NCI-H2171 (cell line): ENCODE measurements around the gene TBC1D19.
"Not testable (repeated sequence)": the region's sequence is repeated elsewhere in the genome, so short reads cannot be mapped to it uniquely, and the experiment has no call there.

ENCODE experiments used
- DNase-seq: peaks from one replicate; lab custom pipeline; 2025; lab: John Stamatoyannopoulos, UW

Gene TBC1D19

GRCh38 chr4:26687728-26688127, 103.8 kb downstream of the TBC1D19 start:
- no peak for DNase-seq

DNA sequence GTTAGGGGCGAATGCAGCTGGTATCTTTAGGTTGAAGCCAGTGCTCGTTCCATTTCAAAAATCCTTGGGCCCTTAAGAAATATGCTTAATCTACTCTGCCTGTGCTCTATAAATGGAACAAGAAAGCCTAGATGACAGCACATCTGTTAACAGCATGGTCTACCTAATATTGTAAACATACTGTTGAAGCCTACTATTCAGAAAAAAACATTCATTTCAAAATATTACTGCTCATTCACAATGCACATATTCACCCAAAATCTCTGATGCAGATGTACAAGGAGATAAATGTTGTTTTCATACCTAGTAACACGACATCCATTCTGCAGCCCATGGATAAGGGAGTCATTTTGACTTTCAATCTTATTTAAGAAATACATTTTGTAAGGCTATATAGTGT, 106.6 kb downstream of the TBC1D19 start:
- DNase-seq, result no peak

- no peak for DNase-seq
Measured at GRCh38 chr4:26692014-26692726, 108.3 kb downstream of the TBC1D19 start.

- DNase-seq, result not testable (repeated sequence)
Measured at GRCh38 chr4:26694131-26694530, 110.2 kb downstream of the TBC1D19 start.

DNA sequence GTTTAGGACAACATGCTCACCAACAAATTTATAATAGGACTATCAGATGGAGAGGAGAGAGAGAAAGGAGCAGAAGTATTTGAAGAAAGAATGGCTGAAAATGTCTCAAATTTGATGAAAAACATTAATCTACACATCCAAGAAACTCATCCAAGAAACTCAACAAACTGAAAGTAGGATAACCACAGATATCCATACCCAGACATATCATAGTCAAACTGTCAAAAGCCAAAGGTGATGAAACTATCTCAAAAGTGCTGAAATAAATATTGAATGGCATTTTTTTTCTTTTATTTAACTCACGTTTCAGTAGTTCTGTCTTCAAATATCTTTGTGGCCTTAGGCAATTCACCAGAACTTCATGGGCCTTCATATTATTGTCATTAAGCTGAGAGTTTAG, 116.2 kb downstream of the TBC1D19 start:
- DNase-seq, result no peak

- no peak for DNase-seq
Measured at GRCh38 chr4:26701095-26701494, 117.2 kb downstream of the TBC1D19 start.

DNA sequence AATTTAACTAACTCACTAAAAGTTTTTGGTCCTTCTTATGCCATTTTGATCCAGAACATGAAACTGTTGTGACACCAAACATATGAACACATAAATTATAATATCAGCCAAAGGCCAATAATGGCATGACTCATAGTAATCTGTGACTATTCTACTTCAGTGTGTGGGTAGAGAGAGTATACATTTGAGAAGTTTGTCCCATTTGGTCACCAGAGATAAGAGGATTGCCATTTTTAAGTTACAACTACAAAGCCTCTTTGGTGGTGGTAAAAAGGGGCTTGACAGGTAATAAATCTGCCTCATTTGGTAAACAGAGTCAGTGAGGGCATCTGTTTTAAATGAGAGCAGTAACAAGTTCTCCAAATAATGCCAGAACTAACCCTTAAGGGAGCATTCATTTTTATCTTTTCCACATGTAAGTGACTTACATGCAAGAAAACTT, 117.9 kb downstream of the TBC1D19 start:
- no peak for DNase-seq

GRCh38 chr4:26707342-26707741, 123.5 kb downstream of the TBC1D19 start:
- DNase-seq, result no peak

- no peak for DNase-seq
Measured at GRCh38 chr4:26709246-26709645, 125.4 kb downstream of the TBC1D19 start.

DNA sequence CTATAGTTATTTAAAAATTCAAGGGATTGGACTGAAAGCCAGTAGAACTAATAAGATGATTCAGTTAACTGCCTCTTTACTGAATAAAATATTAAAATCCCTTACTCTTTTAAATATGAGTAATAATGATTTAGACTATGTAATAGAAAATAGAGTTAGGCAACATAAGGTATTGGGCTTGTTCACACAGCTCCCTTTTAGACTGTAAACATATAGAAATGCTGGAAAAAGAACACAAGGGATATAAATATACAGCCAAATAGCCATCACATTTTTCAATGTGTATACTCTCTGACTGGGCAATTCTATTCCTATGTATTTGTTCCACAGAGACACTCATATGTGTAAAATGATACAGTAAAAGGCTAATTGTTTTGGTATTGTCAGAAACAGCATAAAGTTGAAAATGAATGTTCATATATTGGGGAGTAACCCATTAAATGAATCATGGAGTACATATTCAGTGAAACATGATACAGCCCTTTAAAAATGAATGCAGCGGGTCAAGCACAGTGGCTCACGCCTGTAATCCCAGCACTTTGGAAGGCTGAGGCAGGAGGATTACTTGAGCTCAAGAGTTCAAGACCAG, 129.8 kb downstream of the TBC1D19 start:
- DNase-seq, result no peak

DNA sequence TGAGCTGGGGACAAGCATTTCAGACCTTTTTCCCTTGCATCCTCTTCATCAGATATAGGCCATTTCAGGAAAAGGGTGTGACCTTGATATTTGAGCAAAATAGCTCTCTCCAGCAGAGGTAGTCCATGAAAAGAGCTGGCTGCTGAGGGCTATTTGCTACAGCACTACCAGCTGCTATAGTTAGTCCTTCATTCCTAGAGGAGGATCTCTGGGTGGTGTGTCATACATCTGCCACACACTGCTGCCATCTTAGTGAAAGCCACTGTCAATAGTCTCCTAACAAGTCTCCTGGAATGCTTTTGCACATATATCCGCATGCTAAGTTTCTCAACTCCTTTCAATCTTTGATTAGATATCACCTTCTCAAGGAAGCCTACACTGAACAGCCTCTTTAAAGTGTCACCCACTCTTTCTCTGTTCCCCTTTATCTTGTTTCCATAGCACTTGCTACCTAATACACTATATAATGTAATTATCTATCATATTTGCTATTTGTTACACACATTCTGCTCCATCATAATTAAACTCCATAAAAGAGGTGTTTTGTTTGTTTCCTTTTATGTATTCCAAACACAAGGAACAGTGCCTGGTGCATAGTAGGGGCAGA, 131.9 kb downstream of the TBC1D19 start:
- DNase-seq, result no peak

GRCh38 chr4:26717332-26717731, 133.4 kb downstream of the TBC1D19 start:
- no peak for DNase-seq

GRCh38 chr4:26719954-26720552, 136.2 kb downstream of the TBC1D19 start:
- no peak for DNase-seq

GRCh38 chr4:26721685-26722084, 137.8 kb downstream of the TBC1D19 start:
- no peak for DNase-seq

DNA sequence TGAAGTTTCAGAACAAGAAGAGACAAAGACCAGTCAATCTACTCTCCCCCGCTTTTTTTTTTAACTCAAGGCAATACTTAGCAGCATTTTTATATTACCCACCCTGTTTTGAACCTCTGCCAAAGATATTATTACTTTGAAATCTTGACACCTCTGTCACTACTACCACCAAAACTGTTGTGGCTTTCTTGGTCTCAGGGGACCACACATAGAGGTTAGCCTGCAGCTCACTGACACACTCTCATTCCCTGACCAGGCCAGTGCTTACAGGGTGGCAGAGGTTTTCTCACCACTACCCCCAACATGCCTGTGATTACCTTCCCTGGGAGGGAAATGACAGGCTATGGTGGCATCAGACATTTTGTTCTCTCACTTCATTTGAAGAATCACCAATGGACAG, 139.3 kb downstream of the TBC1D19 start:
- DNase-seq, result no peak

- no peak for DNase-seq
Measured at GRCh38 chr4:26724534-26724933, 140.7 kb downstream of the TBC1D19 start.

DNA sequence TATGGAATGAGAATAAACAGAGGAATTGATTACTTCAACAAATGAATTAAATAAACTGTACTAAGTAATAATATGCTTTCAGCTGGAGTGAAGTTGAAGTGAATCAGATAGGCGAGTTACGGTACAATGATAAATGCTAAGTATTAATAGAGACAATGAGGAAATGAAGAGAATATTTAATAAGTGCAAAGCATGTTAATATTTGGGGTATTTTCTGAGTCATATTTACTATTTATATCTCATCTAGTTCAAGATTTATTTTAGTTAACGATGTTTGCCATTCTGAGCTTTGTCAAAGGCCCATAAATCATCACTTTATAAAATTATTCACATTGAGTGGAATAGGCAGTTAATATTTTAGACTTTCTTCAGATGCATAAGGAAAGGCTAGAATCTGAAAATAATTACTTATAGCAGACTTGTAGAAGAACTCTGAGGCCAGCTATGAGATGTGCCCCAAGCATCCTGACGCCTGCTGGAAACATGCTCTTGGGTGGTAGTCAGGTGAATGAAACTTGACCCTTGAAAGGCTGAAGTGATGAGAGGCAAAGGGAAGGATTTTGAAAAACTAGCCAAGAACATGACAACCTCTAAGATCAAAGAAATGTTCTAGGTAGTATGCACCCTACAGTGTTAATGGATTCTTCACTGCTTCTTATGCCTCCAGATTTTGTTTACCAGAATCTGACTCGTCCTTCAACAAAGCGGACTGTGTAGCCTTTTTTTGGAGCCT, 142.9 kb downstream of the TBC1D19 start:
- no peak for DNase-seq

DNA sequence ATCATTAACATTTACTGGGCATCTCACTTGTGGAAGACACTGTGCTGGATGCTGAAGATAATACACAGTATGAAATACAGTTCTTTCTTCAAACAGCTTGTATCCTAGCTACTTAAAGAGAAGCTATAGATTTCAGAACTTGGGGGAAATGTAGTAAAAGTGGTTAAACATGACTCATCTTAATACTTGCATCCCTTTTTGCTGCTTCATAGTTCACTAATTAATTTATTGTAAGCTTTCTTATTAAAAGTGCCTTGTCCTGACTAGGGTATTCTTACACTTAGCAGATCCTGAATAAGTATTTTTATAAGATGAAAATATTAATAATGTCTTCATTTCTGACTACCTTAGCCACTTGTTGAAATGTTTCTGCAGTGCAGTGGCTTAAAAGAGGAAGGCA, 144.0 kb downstream of the TBC1D19 start:
- no peak for DNase-seq

DNA sequence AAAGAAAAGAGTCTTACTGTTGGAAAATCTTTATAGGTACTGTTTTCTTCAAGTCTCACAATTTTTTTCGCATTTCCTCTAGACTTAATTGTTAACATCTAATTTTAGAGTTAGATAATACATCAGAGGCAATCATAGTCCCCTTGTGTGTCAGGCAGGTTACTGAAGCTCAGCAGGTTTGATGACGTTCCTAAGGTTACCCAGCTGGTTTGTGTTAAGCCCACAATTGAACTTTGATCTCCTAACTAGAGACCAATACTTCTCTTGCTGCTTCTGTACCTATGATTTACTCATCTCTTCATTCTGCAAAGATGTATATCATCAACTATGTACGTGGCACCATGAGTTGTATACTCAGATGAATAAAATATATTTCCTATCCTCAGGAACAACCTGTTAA, 145.1 kb downstream of the TBC1D19 start:
- no peak for DNase-seq

DNA sequence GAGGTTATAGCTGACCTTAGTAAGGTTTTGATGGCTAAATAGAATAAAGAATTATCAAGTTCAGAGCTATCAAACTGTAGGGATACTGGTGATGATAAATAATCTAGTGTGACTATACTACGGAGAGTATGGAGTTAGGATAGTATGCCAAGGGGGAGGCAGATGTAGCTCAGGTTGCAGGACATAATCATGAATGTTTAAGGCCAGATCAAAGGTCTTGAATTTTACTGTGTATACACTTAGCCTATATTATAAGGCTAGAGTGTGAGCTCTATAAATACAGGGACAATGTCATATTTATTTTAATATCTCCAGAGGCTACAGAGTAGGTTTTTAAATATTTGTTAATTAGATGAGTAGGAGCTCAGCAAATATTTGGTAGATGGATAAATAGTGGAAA, 145.7 kb downstream of the TBC1D19 start:
- no peak for DNase-seq

DNA sequence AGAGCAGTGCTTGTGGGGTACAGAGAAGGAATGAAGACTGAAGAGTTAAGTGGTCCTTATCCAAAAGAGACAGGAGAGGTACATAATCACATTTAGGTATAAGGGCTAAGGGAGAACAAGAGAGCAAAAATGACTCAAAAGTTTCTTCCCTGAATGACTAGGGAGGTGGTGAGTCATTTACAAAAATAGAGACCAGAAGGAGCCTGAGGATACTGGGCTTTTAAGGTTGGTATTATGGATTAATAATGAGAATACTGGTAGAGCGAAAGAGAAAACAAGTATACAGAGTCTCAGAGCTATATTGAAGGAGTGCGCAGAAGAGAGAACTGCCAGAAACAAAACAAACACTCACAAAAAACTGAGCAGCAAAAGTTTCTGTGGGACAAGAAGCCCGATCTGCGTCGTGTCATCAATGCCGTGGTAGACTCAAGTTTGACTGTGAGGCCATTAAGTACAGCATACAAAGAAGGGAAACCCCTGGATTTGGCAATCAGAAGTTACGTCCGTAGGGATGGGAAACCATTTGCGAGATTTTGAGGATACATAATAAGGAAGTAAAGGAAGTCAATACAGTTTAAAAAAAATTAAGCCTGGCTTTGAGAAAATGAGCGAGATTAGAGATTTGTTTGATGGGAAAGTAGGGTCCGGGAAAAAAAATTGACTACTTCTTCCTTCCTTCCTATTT, 147.6 kb downstream of the TBC1D19 start:
- no peak for DNase-seq

DNA sequence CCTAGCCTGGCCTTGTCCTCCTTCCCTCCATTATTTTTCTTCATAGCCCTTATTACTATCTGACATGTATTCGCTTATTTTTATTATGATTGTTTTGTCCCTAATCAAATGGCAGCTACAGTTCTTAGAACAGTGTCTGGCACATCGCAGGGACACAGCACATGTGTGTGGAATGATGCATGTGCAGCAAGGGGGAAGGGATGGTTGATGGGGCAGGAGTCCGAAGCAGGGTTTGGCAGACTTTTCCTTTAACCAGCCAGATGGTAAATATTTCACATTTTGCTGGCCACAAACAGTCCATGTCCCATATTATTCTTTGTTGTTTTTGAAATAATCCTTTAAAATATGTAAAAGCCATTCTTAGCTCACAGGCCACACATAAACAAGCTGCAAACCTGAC, 148.5 kb downstream of the TBC1D19 start:
- DNase-seq, result no peak
